ENCODE measurements around the gene ITPR3. TPM values are rescaled to one million over a fixed set of nuclear protein-coding genes. Genes with fewer than 3 reads are reported as not detected.

ITPR3 gene
- total RNA-seq, 2 donors from 2014 or later = 17.5 to 25.9 TPM

DNA sequence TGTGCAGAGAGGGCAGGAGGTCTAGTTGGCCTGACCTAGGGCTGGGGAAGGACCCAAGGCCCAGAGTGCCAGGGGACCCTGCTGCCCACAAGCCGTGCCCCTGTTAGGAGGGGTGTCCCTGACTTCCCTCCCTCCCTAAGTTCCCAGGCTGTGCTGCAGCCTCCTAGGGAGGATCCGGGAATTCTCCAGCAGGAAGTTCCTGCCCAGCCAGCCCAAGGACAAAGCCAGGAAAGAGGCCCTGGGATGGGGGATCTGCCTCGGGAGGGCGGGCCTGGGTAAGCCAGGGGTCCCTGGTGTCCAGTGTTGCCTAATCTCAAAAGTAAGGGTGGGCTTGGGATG lies 31.8 kb upstream of the ITPR3 start:
- H3K4me3 ChIP-seq = no peak overlapping the region
- H3K9me3 ChIP-seq = no peaks in the 10 kb centered on the region
- peak; percentile 16 for ATAC-seq
- intact Hi-C loops (cut with DNase I) = loop anchor here (5.0 to 10.0 kb wide), 2 partner anchors 48 to 175 kb away; no protein-coding TSS in a partner anchor
- 39% methylated on average over 4 of the region's 4 CpGs; no CpG with 5 or more reads in 1 of the 2 donors for WGBS, 2 donors
- DNase-seq = no peak
- no peaks in the 10 kb centered on the region for H3K27me3 ChIP-seq
- TF ChIP-seq, protein P1, sequence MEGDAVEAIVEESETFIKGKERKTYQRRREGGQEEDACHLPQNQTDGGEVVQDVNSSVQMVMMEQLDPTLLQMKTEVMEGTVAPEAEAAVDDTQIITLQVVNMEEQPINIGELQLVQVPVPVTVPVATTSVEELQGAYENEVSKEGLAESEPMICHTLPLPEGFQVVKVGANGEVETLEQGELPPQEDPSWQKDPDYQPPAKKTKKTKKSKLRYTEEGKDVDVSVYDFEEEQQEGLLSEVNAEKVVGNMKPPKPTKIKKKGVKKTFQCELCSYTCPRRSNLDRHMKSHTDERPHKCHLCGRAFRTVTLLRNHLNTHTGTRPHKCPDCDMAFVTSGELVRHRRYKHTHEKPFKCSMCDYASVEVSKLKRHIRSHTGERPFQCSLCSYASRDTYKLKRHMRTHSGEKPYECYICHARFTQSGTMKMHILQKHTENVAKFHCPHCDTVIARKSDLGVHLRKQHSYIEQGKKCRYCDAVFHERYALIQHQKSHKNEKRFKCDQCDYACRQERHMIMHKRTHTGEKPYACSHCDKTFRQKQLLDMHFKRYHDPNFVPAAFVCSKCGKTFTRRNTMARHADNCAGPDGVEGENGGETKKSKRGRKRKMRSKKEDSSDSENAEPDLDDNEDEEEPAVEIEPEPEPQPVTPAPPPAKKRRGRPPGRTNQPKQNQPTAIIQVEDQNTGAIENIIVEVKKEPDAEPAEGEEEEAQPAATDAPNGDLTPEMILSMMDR (IDR thresholded peaks at IDR 0.05) = no peak
- peak overlapping the region; percentile 86 to 96 (median 91) for H3K27ac ChIP-seq
- H3K36me3 ChIP-seq (replicated peaks in 1 of 2; ENCODE audit: insufficient read depth in 1 of 2, low read depth in 2 of 2) = no peaks in the 10 kb centered on the region
- peaks cover 35% of the 10 kb centered on the region for H3K4me1 ChIP-seq

DNA sequence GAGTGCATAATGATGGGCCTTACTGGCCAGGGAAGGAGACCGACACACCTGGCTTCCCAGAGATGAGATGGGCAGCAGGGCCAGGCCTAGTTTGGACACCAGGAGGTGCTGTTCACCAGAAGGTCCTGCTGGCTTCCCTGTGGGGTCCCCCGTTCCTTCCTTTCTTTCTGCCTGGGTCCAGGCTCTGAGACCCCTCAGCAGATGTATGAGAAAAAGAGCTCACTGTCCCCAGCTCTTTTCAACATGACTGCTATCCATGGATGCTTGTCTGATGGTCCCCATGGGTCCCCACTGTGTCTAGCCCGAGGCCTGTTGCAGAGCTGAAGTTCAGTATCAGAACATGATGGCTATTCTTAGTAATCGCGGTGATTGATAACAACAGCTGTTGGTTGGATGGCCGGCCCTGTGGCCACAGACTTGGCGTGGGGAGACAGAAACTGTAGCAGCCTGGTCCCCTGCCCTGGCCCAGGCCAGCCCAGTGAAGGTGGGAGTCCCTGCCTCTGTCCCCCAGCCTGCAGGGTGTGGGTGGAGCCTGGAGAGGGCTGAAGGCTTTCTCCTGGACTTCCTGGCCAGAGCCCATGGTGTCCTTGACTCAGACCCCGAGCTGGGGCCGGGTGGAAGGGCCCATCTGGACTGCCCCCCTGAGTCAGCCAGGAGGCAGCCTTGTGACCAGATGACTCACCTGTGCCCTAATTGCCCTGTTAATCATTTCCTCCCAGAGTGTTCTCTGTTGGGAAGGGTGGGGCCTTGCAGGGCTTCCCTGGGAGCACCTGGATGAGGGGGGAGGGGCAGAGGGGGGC lies 31.2 kb upstream of the ITPR3 start:
- peaks cover 35% of the 10 kb centered on the region for H3K4me1 ChIP-seq
- no peaks in the 10 kb centered on the region for H3K9me3 ChIP-seq
- intact Hi-C loops (cut with DNase I) = loop anchor here (5.0 to 10.0 kb wide), 2 partner anchors 47 to 175 kb away; no protein-coding TSS in a partner anchor
- no peaks in the 10 kb centered on the region for H3K27me3 ChIP-seq
- H3K4me3 ChIP-seq = no peak overlapping the region
- peak overlapping the region; percentile 86 to 96 (median 91) for H3K27ac ChIP-seq
- WGBS, 2 donors = 9 to 18% methylated on average over 8 to 9 of the region's 9 CpGs
- ATAC-seq (peak; percentile 87), DNase-seq (peak; percentile 67 to 96 (median 82))
- H3K36me3 ChIP-seq (replicated peaks in 1 of 2; ENCODE audit: insufficient read depth in 1 of 2, low read depth in 2 of 2) = no peaks in the 10 kb centered on the region
- TF ChIP-seq POLR2A (IDR thresholded peaks at IDR 0.05) = peak in 2 of 3 donors; percentile 45 to 46
- TF ChIP-seq, protein P1 (IDR thresholded peaks at IDR 0.05) = peak; percentile 44 to 79 (median 68)

DNA sequence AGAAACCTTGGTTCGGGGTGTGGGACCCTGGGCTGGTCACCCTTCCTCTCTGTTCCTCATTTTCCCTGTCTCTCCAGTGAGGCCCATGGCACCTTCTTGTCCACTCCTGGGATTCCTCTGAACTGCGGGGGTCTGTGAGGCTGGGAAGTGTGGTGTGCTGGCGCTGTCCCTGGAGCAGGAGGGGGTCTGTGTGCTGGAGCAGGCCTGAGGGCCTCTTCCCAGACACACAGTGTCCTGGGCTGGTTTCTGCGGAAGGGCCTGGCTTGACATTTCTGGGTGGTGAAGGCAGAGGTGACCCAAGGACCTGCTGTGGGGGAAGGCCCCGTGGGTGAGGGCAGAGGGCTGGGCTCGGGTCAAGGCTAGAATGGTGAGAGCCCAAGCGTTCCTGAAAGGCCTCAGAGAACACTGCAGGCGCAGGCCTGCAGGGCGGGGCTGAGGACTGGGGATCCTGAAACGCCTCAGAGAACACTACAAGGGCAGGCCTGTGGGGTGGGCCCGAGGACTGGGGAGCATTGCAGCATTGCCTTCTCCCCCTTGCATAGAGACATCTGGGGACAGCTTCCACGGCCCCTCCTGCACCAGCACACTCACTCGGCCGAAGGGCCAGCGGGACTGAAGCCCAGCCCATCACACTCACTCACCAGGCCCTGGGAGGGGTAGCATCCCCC lies 30.5 kb upstream of the ITPR3 start:
- H3K4me3 ChIP-seq = no peak overlapping the region
- WGBS, 2 donors = 61 to 67% methylated on average over 10 to 15 of the region's 15 CpGs
- H3K9me3 ChIP-seq = no peaks in the 10 kb centered on the region
- H3K27me3 ChIP-seq = no peaks in the 10 kb centered on the region
- H3K4me1 ChIP-seq = peaks cover 32% of the 10 kb centered on the region
- intact Hi-C loops (cut with DNase I) = no loop called here
- ATAC-seq = peak; percentile 16
- peak overlapping the region; percentile 86 to 96 (median 91) for H3K27ac ChIP-seq
- DNase-seq = peak in 1 of 4 donors; percentile 61
- TF ChIP-seq, protein P1 (IDR thresholded peaks at IDR 0.05) = no peak
- no peak for TF ChIP-seq POLR2A (IDR thresholded peaks at IDR 0.05)
- H3K36me3 ChIP-seq (replicated peaks in 1 of 2; ENCODE audit: insufficient read depth in 1 of 2, low read depth in 2 of 2) = no peaks in the 10 kb centered on the region

DNA sequence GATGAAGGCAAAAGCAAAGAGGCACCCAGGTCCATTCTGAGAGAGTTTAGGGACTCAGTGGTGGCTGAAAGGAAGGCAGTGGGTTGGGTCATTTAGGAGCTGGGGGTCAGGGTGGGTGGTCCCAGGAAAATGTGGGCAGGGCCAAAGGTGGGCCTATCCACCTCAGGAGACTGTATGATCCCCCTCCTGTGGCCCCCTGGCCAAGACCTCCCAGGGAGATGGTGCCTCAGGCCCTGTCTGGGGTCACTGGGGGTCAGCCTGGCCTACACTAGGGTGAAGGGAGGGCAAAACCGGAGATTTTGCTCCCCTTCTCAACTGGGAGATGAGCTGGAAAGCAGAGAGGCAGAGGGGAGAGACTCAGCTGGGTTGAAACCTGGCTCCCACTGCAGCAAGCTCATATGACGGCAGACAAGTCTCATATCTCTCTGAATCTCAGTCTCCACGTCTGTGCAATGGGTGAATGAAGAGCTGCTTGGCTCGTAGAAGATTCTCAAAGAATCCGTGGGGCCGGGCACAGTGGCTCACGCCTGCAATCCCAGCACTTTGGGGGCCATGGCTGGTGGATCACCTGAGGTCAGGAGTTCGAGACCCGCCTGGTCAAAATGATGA lies 29.6 kb upstream of the ITPR3 start:
- no peaks in the 10 kb centered on the region for H3K9me3 ChIP-seq
- intact Hi-C loops (cut with DNase I) = no loop called here
- ATAC-seq (no peak), DNase-seq (no peak)
- H3K27ac ChIP-seq = peak overlapping the region in 3 of 4 donors; percentile 86 to 91 (median 91)
- peaks cover 29% of the 10 kb centered on the region for H3K4me1 ChIP-seq
- H3K4me3 ChIP-seq = no peak overlapping the region
- no peaks in the 10 kb centered on the region for H3K27me3 ChIP-seq
- 87 to 89% methylated on average over 8 to 9 of the region's 9 CpGs for WGBS, 2 donors
- no peaks in the 10 kb centered on the region for H3K36me3 ChIP-seq (replicated peaks in 1 of 2; ENCODE audit: insufficient read depth in 1 of 2, low read depth in 2 of 2)
- TF ChIP-seq POLR2A (IDR thresholded peaks at IDR 0.05) = no peak
- TF ChIP-seq, protein P1 (IDR thresholded peaks at IDR 0.05) = no peak
